ENCODE results near the gene RPL35. TPM values are rescaled to one million over a fixed set of nuclear protein-coding genes. Genes with fewer than 3 reads are reported as not detected.
"Not testable (repeated sequence)": the region's sequence is repeated elsewhere in the genome, so short reads cannot be mapped to it uniquely, and the experiment has no call there.

RPL35 gene
- total RNA-seq, 2 experiments from 2014 or later: 1,421 to 1,557 TPM

GRCh38 chr9:124854822-124855221 is 6.9 kb downstream of the RPL35 start:
- no peak for DNase-seq
- CTCF ChIA-PET: interaction anchor here (1.9 to 17.9 kb wide), 6 partner anchors 14 to 288 kb away, joined by 6 to 380 read pairs (median 20); partner anchors contain the start of genes NR6A1, OLFML2A and SCAI
- Mint-ChIP-seq H3K36me3 (peaks cover 26% of the 10 kb centered on the region), H3K4me1 (peaks cover 32% of the 10 kb centered on the region), H3K27me3 (peaks cover 10% of the 10 kb centered on the region), H3K9me3 (ENCODE audit: low read depth) (no peaks in the 10 kb centered on the region), H3K4me3 (no peak overlapping the region), H3K27ac (peak overlapping the region; percentile 5)
- ATAC-seq: no peak

DNA sequence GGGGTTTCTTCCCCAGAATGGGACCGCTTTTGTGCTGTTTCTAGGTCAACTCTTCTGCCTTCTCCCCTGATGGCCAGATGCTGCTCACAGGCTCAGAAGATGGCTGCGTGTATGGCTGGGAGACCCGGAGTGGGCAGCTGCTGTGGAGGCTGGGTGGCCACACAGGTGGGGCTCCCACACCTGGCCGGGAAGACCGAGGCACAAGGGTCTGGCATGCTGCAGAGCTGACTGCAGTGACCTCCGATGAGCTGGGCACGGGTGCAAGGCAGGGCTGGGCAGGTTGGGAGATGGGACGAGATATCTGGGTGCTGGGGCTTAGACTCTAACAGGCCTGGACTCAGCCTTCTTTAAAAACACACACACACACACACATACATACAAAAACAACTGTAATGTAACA is 7.6 kb downstream of the RPL35 start:
- CTCF ChIA-PET: interaction anchor here (1.1 to 17.9 kb wide), 19 partner anchors 12 to 289 kb away, joined by 3 to 380 read pairs (median 9); partner anchors contain the start of genes NR6A1, OLFML2A and SCAI
- no peaks in the 10 kb centered on the region for H3K9me3 Mint-ChIP-seq (ENCODE audit: low read depth)
- ATAC-seq: no peak
- no peak overlapping the region for H3K4me3 Mint-ChIP-seq
- DNase-seq: no peak
- H3K27ac Mint-ChIP-seq: no peak overlapping the region
- peaks cover 11% of the 10 kb centered on the region for H3K27me3 Mint-ChIP-seq
- H3K4me1 Mint-ChIP-seq: peaks cover 25% of the 10 kb centered on the region
- peaks cover 20% of the 10 kb centered on the region for H3K36me3 Mint-ChIP-seq

DNA sequence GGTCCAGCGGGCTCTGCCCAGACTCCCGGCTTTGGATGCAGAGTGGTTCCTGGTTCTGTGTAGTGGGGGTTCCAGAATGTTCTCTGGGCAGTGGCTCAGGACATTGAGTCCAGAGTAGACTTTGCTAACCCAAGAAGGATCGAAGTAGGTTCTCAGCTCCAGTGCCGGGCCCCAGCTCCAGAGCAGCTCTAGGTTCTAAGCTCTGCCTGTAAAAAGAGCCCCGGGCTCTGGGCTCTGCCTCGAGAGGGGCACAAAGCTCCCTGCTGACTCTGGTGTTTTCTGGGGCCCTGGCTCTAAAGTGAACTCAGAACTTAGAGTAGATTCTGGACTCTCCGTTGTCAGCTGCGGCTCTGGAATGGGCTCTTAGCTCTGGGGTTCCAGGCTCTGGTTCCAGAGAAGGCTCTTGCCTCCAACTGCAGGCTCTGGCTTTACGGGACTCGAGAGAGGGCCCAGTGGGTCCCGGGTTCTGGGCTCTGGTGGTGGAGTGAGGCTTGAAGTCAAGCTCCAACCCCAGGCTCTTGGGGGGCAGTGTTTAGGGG is 8.1 kb downstream of the RPL35 start:
- ATAC-seq (peak; percentile 1), DNase-seq (no peak)
- Mint-ChIP-seq H3K9me3 (ENCODE audit: low read depth) (no peaks in the 10 kb centered on the region), H3K27ac (no peak overlapping the region), H3K36me3 (peaks cover 15% of the 10 kb centered on the region), H3K4me3 (no peak overlapping the region), H3K4me1 (peaks cover 22% of the 10 kb centered on the region), H3K27me3 (peaks cover 11% of the 10 kb centered on the region)
- CTCF ChIA-PET: interaction anchor here (0.5 to 17.9 kb wide), 41 partner anchors 8 to 519 kb away, joined by 3 to 380 read pairs (median 5); partner anchors contain the start of genes ARPC5L, NR6A1, OLFML2A and RPL35

GRCh38 chr9:124852829-124853531 is 8.8 kb downstream of the RPL35 start, which contains the start of gene WDR38:
WDR38 (plus strand) TSS chr9:124853460; CDS start chr9:124853532, 72 bp downstream.
- peak within 1 kb of the TSS; percentile 58 for H3K4me3 Mint-ChIP-seq
- peaks cover 9% of the 10 kb centered on the region for H3K36me3 Mint-ChIP-seq
- peak; percentile 93 for ATAC-seq
- peak; percentile 86 for DNase-seq
- no peak within 1 kb of the TSS for H3K27ac Mint-ChIP-seq
- peaks cover 17% of the 10 kb centered on the region for H3K4me1 Mint-ChIP-seq
- peaks cover 11% of the 10 kb centered on the region for H3K27me3 Mint-ChIP-seq
- H3K9me3 Mint-ChIP-seq (ENCODE audit: low read depth): no peaks in the 10 kb centered on the region
- CTCF ChIA-PET: interaction anchor here (0.5 to 17.9 kb wide), 51 partner anchors 9 to 523 kb away, joined by 3 to 380 read pairs (median 4); partner anchors contain the start of genes ARPC5L, NR6A1, OLFML2A and RPL35

GRCh38 chr9:124852121-124852828 is 9.5 kb downstream of the RPL35 start:
- ATAC-seq: no peak
- peaks cover 15% of the 10 kb centered on the region for H3K27me3 Mint-ChIP-seq
- no peak for DNase-seq
- H3K27ac Mint-ChIP-seq: no peak overlapping the region
- H3K4me3 Mint-ChIP-seq: peak overlapping the region; percentile 58
- CTCF ChIA-PET: interaction anchor here (0.7 to 17.9 kb wide), 37 partner anchors 9 to 523 kb away, joined by 3 to 380 read pairs (median 5); partner anchors contain the start of genes ARPC5L, NR6A1, OLFML2A and RPL35
- H3K4me1 Mint-ChIP-seq: peaks cover 10% of the 10 kb centered on the region
- H3K9me3 Mint-ChIP-seq (ENCODE audit: low read depth): no peaks in the 10 kb centered on the region
- H3K36me3 Mint-ChIP-seq: peaks cover 2% of the 10 kb centered on the region

DNA sequence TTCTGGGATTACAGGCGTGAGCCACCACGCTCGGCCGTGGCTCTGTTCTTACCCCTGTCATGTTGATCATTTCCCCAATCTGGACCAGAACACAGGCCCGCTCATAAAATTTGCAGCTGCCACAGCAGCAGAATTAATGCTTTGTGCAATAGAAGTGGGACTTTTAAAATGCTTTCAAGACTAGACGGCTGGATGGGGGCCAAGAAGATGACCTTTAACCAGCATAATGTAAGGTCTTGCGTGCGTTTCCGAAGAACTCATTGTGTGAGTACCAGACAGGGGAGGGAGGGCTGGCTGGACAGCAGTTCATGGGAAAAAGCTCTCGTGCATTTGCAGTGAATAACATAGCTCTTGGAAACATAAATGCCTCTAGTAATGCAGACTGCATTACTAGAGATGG is 12.0 kb downstream of the RPL35 start:
- CTCF ChIA-PET: interaction anchor here (1.3 to 17.9 kb wide), 2 partner anchors 75 to 233 kb away, joined by 4 to 380 read pairs; partner anchors contain the start of genes NR6A1 and OLFML2A
- Mint-ChIP-seq H3K36me3 (no peaks in the 10 kb centered on the region), H3K4me3 (no peak overlapping the region), H3K4me1 (peaks cover 9% of the 10 kb centered on the region), H3K9me3 (ENCODE audit: low read depth) (no peaks in the 10 kb centered on the region), H3K27me3 (peaks cover 15% of the 10 kb centered on the region), H3K27ac (no peak overlapping the region)
- no peak for ATAC-seq
- DNase-seq: no peak

DNA sequence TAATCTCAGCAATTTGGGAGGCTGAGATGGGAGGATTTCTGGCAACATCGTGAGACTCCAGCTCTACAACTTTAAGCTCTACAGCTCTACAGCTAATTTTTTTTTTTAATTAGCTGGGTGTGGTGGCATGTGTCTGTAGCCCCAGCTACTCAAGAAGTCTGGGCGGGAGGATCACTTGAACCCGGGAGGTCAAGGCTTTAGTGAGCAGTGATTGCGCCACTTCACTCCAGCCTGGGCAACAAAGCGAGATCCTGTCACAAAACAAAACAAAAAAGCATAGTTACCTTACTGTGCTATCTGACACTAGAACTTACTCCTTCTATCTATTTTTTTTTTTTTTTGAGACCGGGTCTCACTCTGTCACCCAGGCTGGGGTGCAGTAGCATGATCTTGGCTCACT is 14.8 kb downstream of the RPL35 start:
- Mint-ChIP-seq H3K4me1 (peaks cover 2% of the 10 kb centered on the region), H3K36me3 (no peaks in the 10 kb centered on the region), H3K4me3 (no peak overlapping the region), H3K27ac (no peak overlapping the region), H3K9me3 (ENCODE audit: low read depth) (no peaks in the 10 kb centered on the region), H3K27me3 (peaks cover 15% of the 10 kb centered on the region)
- DNase-seq (no peak), ATAC-seq (no peak)
- CTCF ChIA-PET: interaction anchor here (1.1 to 17.9 kb wide), 3 partner anchors 31 to 73 kb away, joined by 3 to 380 read pairs (median 4); partner anchors contain the start of genes NR6A1 and OLFML2A

GRCh38 chr9:124846467-124846866 is 15.3 kb downstream of the RPL35 start:
- not testable (repeated sequence) for H3K36me3 Mint-ChIP-seq; H3K4me1 Mint-ChIP-seq; ATAC-seq; H3K9me3 Mint-ChIP-seq (ENCODE audit: low read depth); DNase-seq; H3K4me3 Mint-ChIP-seq; H3K27ac Mint-ChIP-seq
- H3K27me3 Mint-ChIP-seq: peaks cover 15% of the 10 kb centered on the region
- CTCF ChIA-PET: interaction anchor here (1.1 to 17.9 kb wide), 3 partner anchors 31 to 72 kb away, joined by 3 to 380 read pairs (median 4); partner anchors contain the start of genes NR6A1 and OLFML2A

DNA sequence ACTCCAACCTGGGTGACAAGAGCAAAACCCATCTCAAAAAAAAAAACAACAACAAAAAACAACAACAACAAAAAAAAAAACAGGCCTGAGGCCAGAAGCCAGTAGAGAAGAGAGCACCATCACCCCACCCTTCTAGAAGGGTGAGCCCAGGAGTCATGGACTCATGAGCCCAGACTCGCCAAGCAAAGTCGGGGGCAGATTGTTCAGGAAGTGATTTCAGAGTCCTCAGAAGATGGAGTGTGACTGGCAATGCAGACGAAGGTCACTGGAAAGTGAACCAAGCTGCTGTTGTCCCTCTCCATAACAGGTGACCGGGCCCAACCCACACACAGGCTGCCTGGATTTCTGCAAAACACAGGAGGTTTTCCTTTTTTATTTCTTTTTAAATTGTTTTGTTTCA is 17.5 kb downstream of the RPL35 start:
- H3K36me3 Mint-ChIP-seq: no peaks in the 10 kb centered on the region
- DNase-seq: no peak
- CTCF ChIA-PET: interaction anchor here (1.7 to 17.9 kb wide), 2 partner anchors 8 to 70 kb away, joined by 4 to 380 read pairs; partner anchors contain the start of genes NR6A1 and OLFML2A
- no peak for ATAC-seq
- no peaks in the 10 kb centered on the region for H3K9me3 Mint-ChIP-seq (ENCODE audit: low read depth)
- H3K27ac Mint-ChIP-seq: no peak overlapping the region
- no peaks in the 10 kb centered on the region for H3K4me1 Mint-ChIP-seq
- no peak overlapping the region for H3K4me3 Mint-ChIP-seq
- peaks cover 8% of the 10 kb centered on the region for H3K27me3 Mint-ChIP-seq

- Mint-ChIP-seq H3K9me3 (ENCODE audit: low read depth) (no peaks in the 10 kb centered on the region), H3K36me3 (no peaks in the 10 kb centered on the region), H3K27ac (no peak overlapping the region), H3K27me3 (peaks cover 9% of the 10 kb centered on the region), H3K4me3 (no peak overlapping the region), H3K4me1 (no peaks in the 10 kb centered on the region)
- no peak for DNase-seq
- CTCF ChIA-PET: interaction anchor here (1.7 to 17.9 kb wide), 2 partner anchors 9 to 69 kb away, joined by 4 to 380 read pairs; partner anchors contain the start of genes NR6A1 and OLFML2A
- ATAC-seq: no peak
These were observed 18.2 kb downstream of the RPL35 start for GRCh38 chr9:124843456-124844034.

DNA sequence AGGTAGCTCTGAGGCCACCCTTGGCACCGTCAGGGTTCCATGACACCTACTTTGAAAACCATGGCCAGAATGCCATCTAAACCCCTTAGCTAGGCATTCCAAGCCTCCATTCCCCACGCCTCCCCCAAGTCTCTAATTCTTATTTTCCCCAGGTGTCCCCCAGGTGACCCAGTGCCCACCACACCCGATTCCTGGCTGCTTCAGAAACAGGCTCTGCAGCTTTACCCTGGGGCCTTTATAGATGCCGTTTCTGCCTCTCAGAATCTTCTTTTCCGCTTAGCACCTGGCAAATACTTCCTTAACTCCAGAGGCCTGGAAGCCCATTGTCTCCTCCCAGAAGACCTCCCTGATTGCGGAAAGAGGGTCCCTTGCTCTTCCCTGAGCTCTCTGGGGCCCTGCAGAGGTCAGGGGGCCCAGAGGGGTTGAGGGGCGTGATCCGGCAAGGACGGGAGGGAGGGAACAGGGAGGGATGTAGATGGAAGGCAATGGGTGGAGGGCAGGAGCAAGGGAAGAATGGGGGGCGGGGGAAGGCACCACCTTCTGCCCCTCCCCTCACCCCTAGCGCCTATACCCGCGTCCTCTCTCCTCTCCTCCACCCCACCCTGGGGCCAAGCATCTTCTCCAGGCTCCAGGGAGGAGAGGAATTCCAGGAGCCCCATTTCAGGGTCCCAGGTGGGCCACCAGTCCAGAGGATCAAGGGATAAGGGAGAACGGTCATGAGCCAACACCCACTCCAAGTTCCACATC is 20.5 kb downstream of the RPL35 start:
- H3K9me3 Mint-ChIP-seq (ENCODE audit: low read depth): no peaks in the 10 kb centered on the region
- CTCF ChIA-PET: interaction anchor here (0.7 to 3.1 kb wide), 2 partner anchors 12 to 70 kb away, joined by 3 to 35 read pairs; partner anchors contain the start of genes NR6A1 and WDR38
- ATAC-seq (no peak), DNase-seq (no peak)
- no peak overlapping the region for H3K27ac Mint-ChIP-seq
- no peaks in the 10 kb centered on the region for H3K4me1 Mint-ChIP-seq
- no peak overlapping the region for H3K4me3 Mint-ChIP-seq
- H3K36me3 Mint-ChIP-seq: no peaks in the 10 kb centered on the region
- H3K27me3 Mint-ChIP-seq: peaks cover 20% of the 10 kb centered on the region

- H3K36me3 Mint-ChIP-seq: no peaks in the 10 kb centered on the region
- H3K4me3 Mint-ChIP-seq: no peak overlapping the region
- no peak for ATAC-seq
- no peak overlapping the region for H3K27ac Mint-ChIP-seq
- H3K4me1 Mint-ChIP-seq: no peaks in the 10 kb centered on the region
- no peaks in the 10 kb centered on the region for H3K9me3 Mint-ChIP-seq (ENCODE audit: low read depth)
- CTCF ChIA-PET: interaction anchor here (0.7 to 3.1 kb wide), 4 partner anchors 13 to 94 kb away, joined by 3 to 35 read pairs (median 3); partner anchors contain the start of genes NR6A1 and WDR38
- H3K27me3 Mint-ChIP-seq: peaks cover 22% of the 10 kb centered on the region
- no peak for DNase-seq
These were observed 21.4 kb downstream of the RPL35 start for GRCh38 chr9:124840300-124840833.
